HG03457 (cell line): ENCODE measurements around the gene LLCFC1.

Source experiments
- ATAC-seq: cut with Tn5 transposase; IDR thresholded peaks from one replicate; pipeline ENCODE4 v1.9.1; 2021; ENCODE audit warnings: moderate number of reproducible peaks; ENCODE audit not compliant: unreplicated experiment

LLCFC1 gene

DNA sequence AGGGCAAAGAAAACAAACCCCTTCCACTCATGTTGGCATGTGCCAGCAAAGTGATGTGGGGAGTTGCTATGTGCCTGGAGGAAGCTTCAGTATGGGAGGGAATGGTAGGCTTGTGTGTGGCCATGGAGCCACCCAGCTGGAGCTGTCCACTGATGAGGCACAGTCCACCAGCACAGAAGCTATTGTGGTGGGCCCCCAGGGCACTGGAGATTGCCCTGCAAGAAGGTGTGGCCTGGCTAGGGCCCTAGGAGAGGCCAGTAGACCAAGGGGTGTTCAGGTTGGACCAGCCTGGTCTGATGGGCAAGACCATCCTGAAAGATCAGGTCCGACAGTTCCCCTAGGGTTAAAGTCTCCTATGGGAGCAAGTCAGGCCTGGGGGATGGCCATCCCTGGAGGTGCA, 45.0 kb downstream of the LLCFC1 start:
- ATAC-seq = no peak
